Measurements from ENCODE around the gene HOXC10.

Gene HOXC10

GRCh38 chr12:53950789-53951576 lies 34.0 kb upstream of the HOXC10 start:
- no peak for DNase-seq

GRCh38 chr12:53951577-53952334 lies 33.2 kb upstream of the HOXC10 start:
- DNase-seq, result no peak

GRCh38 chr12:53952335-53952694 lies 32.6 kb upstream of the HOXC10 start:
- no peak for DNase-seq

GRCh38 chr12:53952871-53953734 lies 31.8 kb upstream of the HOXC10 start:
- no peak for DNase-seq

GRCh38 chr12:53953831-53954693 lies 30.9 kb upstream of the HOXC10 start:
- no peak for DNase-seq

GRCh38 chr12:53954694-53955035 lies 30.3 kb upstream of the HOXC10 start, which contains the start of gene HOXC12:
Gene HOXC12, plus strand, starts transcription at chr12:53954903. Its CDS starts 27 bp downstream, at chr12:53954930.
- no peak for DNase-seq

GRCh38 chr12:53955036-53955775 lies 29.7 kb upstream of the HOXC10 start:
- no peak for DNase-seq

- no peak for DNase-seq
These were observed 29.1 kb upstream of the HOXC10 start for GRCh38 chr12:53955776-53956250.

- DNase-seq, result no peak
These were observed 28.6 kb upstream of the HOXC10 start for GRCh38 chr12:53956251-53956887.

- no peak for DNase-seq
These were observed 27.9 kb upstream of the HOXC10 start for GRCh38 chr12:53956914-53957536.

- no peak for DNase-seq
These were observed 26.8 kb upstream of the HOXC10 start for GRCh38 chr12:53958128-53958527.

GRCh38 chr12:53959314-53959713 lies 25.6 kb upstream of the HOXC10 start:
- no peak for DNase-seq

GRCh38 chr12:53960187-53961024 lies 24.5 kb upstream of the HOXC10 start:
- no peak for DNase-seq

- no peak for DNase-seq
These were observed 23.8 kb upstream of the HOXC10 start for GRCh38 chr12:53961025-53961761.

- DNase-seq, result no peak
These were observed 21.9 kb upstream of the HOXC10 start for GRCh38 chr12:53963005-53963404.

- DNase-seq, result no peak
These were observed 21.3 kb upstream of the HOXC10 start for GRCh38 chr12:53963434-53964314.

GRCh38 chr12:53964315-53964713 lies 20.6 kb upstream of the HOXC10 start:
- DNase-seq, result no peak

Measured in NCI-H2029 treated with DMSO at 0.1 percent for 48 hours (cell line).